Measurements from ENCODE around the gene REC8.

DNA sequence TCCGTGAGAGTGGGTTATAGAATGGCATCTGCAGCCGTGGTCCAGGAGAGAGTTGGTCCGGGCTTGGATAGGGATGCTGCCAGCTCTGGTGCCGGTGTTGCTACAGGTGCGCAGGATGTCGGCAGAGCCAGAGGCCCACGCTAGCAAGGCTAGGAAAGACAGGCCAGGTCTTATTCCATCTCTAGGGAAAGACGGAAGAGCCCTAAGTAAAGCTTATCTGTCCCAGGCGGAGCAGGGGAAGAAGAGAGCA is 36.4 kb upstream of the REC8 start:
- TF ChIP-seq POLR2AphosphoS5 (IDR thresholded peaks at IDR 0.05; ENCODE audit: low read depth, low read length) (no peak), CTCF (IDR thresholded peaks at IDR 0.05) (no peak)
